ENCODE results near the gene TRIP11. TPM values are rescaled to one million over a fixed set of nuclear protein-coding genes. Genes with fewer than 3 reads are reported as not detected.

The TRIP11 gene
- total RNA-seq, 1 experiment from 2014 or later: 37.4 TPM

- Histone ChIP-seq H3K36me3 (ENCODE audit: control insufficient read depth in 1 of 2, insufficient read depth in 2 of 2, low read length in 2 of 2) (no peaks in the 10 kb centered on the region), H3K9me2 (ENCODE audit: insufficient read depth) (no peaks in the 10 kb centered on the region), H3K27ac (ENCODE audit: low read depth, low read length) (no peak overlapping the region), H3K9ac (ENCODE audit: low read length) (no peak overlapping the region), H4K20me1 (ENCODE audit: insufficient read depth) (no peaks in the 10 kb centered on the region), H3K4me1 (ENCODE audit: control insufficient read depth in 1 of 2, insufficient read depth in 2 of 2, low read length in 2 of 2) (no peaks in the 10 kb centered on the region), H3K27me3 (ENCODE audit: insufficient read depth, low read length) (no peaks in the 10 kb centered on the region), H3K79me2 (ENCODE audit: insufficient read depth, low read length) (no peaks in the 10 kb centered on the region), H3K9me3 (ENCODE audit: control insufficient read depth in 1 of 2, insufficient read depth in 1 of 2, low read depth in 1 of 2, low read length in 2 of 2) (no peaks in the 10 kb centered on the region), H2AFZ (ENCODE audit: low read depth, low read length, poor library complexity, severe bottlenecking) (no peak overlapping the region), H3K4me2 (ENCODE audit: low read length) (no peak overlapping the region), H3K4me3 (replicated peaks in 1 of 2; ENCODE audit: low read depth in 1 of 2, low read length in 2 of 2) (no peak overlapping the region)
- no TSS peak for BruUV-seq (replicated peaks)
- ChIA-PET POLR2A (no interaction called here), RAD21 (ENCODE audit: low non-redundant PET in 1 of 2, low total read pairs in 2 of 2, uncharacterized antibody in 2 of 2, unreplicated experiment in 2 of 2) (no interaction called here), CTCF (no interaction called here)
- intact Hi-C loops (cut with micrococcal nuclease): no loop called here
- DNase-seq (ENCODE audit: low read depth, low spot score) (no peak), ATAC-seq (no peak)
- TF ChIP-seq MAX (IDR thresholded peaks at IDR 0.05) (no peak), ATF3 (IDR thresholded peaks at IDR 0.05) (no peak), FOSL1 (IDR thresholded peaks at IDR 0.05; ENCODE audit: low read depth) (no peak), REST (IDR thresholded peaks at IDR 0.05; ENCODE audit: low read depth) (no peak), POLR2AphosphoS5 (IDR thresholded peaks at IDR 0.05; ENCODE audit: low read depth, low read length) (no peak)
Observed at GRCh38 chr14:91920526-91920925, 119.3 kb downstream of the TRIP11 start.

GRCh38 chr14:91919814-91920213, 120.0 kb downstream of the TRIP11 start:
- H2AFZ ChIP-seq (ENCODE audit: low read depth, low read length, poor library complexity, severe bottlenecking): no peak overlapping the region
- no TSS peak for BruUV-seq (replicated peaks)
- POLR2A ChIA-PET: no interaction called here
- TF ChIP-seq FOSL1 (IDR thresholded peaks at IDR 0.05; ENCODE audit: low read depth): no peak
- TF ChIP-seq REST (IDR thresholded peaks at IDR 0.05; ENCODE audit: low read depth): no peak
- TF ChIP-seq, protein P1, sequence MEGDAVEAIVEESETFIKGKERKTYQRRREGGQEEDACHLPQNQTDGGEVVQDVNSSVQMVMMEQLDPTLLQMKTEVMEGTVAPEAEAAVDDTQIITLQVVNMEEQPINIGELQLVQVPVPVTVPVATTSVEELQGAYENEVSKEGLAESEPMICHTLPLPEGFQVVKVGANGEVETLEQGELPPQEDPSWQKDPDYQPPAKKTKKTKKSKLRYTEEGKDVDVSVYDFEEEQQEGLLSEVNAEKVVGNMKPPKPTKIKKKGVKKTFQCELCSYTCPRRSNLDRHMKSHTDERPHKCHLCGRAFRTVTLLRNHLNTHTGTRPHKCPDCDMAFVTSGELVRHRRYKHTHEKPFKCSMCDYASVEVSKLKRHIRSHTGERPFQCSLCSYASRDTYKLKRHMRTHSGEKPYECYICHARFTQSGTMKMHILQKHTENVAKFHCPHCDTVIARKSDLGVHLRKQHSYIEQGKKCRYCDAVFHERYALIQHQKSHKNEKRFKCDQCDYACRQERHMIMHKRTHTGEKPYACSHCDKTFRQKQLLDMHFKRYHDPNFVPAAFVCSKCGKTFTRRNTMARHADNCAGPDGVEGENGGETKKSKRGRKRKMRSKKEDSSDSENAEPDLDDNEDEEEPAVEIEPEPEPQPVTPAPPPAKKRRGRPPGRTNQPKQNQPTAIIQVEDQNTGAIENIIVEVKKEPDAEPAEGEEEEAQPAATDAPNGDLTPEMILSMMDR (IDR thresholded peaks at IDR 0.05 in 2 of 3, conservative IDR thresholded peaks at IDR 0.05 in 1 of 3; ENCODE audit: borderline replicate concordance in 1 of 3, insufficient read depth in 1 of 3, low read depth in 2 of 3, low read length in 2 of 3): no peak
- TF ChIP-seq SP1 (IDR thresholded peaks at IDR 0.05; ENCODE audit: low read depth): no peak
- TF ChIP-seq ZFX (IDR thresholded peaks at IDR 0.05): no peak
- no peak for TF ChIP-seq CBX3 (IDR thresholded peaks at IDR 0.05; ENCODE audit: low read depth)
- TF ChIP-seq ZNF274 (IDR thresholded peaks at IDR 0.05; ENCODE audit: low read depth, low read length): no peak
- TF ChIP-seq EGR1 (IDR thresholded peaks at IDR 0.05; ENCODE audit: low read depth): no peak

More at GRCh38 chr14:91919814-91920213, 120.0 kb downstream of the TRIP11 start:
- Histone ChIP-seq H3K36me3 (ENCODE audit: control insufficient read depth in 1 of 2, insufficient read depth in 2 of 2, low read length in 2 of 2) (no peaks in the 10 kb centered on the region), H3K79me2 (ENCODE audit: insufficient read depth, low read length) (no peaks in the 10 kb centered on the region), H4K20me1 (ENCODE audit: insufficient read depth) (no peaks in the 10 kb centered on the region), H3K27me3 (ENCODE audit: insufficient read depth, low read length) (no peaks in the 10 kb centered on the region), H3K27ac (ENCODE audit: low read depth, low read length) (no peak overlapping the region), H3K9me3 (ENCODE audit: control insufficient read depth in 1 of 2, insufficient read depth in 1 of 2, low read depth in 1 of 2, low read length in 2 of 2) (no peaks in the 10 kb centered on the region), H3K4me1 (ENCODE audit: control insufficient read depth in 1 of 2, insufficient read depth in 2 of 2, low read length in 2 of 2) (no peaks in the 10 kb centered on the region), H3K9ac (ENCODE audit: low read length) (no peak overlapping the region), H3K9me2 (ENCODE audit: insufficient read depth) (no peaks in the 10 kb centered on the region), H3K4me3 (replicated peaks in 1 of 2; ENCODE audit: low read depth in 1 of 2, low read length in 2 of 2) (no peak overlapping the region), H3K4me2 (ENCODE audit: low read length) (no peak overlapping the region)
- no peak for ATAC-seq
- no peak for DNase-seq (ENCODE audit: low read depth, low spot score)
- ChIA-PET RAD21 (ENCODE audit: low non-redundant PET in 1 of 2, low total read pairs in 2 of 2, uncharacterized antibody in 2 of 2, unreplicated experiment in 2 of 2) (no interaction called here), CTCF (no interaction called here)
- intact Hi-C loops (cut with micrococcal nuclease): loop anchor here (10.0 kb wide), 1 partner anchor 405 kb away; the partner anchor contains the start of gene PPP4R3A

All from HCT116 (cell line).